PFSK-1 (cell line): Measurements from ENCODE around the gene SINHCAF.

Experiments used
- SIN3A ChIP-seq: IDR thresholded peaks from 2 replicates; pipeline ENCODE4 v1.6.1; 2012; ENCODE audit warnings: mild to moderate bottlenecking, low read length, moderate library complexity, borderline replicate concordance; ENCODE audit not compliant: insufficient read depth
- TAF1 ChIP-seq: IDR thresholded peaks from 2 replicates; pipeline ENCODE4 v1.6.1; 2012; ENCODE audit warnings: low read length, control low read depth, borderline replicate concordance; ENCODE audit not compliant: insufficient read depth
- TF ChIP-seq, protein P1 (sequence below), 2 experiments: IDR thresholded peaks; 2 replicates each; pipeline versions ENCODE4 v1.6.1 to v1.8.0; 2011 to 2012; ENCODE audit warnings: low read depth in 2 of 2, low read length in 2 of 2, control low read depth in 1 of 2, inconsistent platforms in 1 of 2, mild to moderate bottlenecking in 1 of 2, moderate library complexity in 1 of 2; ENCODE audit not compliant: insufficient read depth in 1 of 2

DNA sequence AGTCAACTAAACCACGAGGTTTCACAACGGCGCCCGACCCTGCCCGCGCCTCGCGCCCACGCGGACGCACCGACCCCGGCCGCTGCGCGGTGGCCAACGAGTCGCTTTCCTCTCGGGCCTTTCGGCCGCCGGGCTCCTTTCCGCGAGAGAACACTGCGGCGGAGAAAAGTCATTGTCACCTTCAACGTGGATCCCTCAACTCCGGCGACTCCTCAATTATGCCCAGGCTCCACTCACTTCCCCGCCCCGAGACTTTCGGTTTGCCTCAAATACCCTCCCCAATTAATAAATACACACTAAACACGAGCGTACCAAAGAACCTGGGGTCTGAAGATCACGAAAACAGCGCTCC is 450 bp downstream of the SINHCAF start:
- TF ChIP-seq TAF1 (no peak), SIN3A (no peak)
- TF ChIP-seq, protein P1, sequence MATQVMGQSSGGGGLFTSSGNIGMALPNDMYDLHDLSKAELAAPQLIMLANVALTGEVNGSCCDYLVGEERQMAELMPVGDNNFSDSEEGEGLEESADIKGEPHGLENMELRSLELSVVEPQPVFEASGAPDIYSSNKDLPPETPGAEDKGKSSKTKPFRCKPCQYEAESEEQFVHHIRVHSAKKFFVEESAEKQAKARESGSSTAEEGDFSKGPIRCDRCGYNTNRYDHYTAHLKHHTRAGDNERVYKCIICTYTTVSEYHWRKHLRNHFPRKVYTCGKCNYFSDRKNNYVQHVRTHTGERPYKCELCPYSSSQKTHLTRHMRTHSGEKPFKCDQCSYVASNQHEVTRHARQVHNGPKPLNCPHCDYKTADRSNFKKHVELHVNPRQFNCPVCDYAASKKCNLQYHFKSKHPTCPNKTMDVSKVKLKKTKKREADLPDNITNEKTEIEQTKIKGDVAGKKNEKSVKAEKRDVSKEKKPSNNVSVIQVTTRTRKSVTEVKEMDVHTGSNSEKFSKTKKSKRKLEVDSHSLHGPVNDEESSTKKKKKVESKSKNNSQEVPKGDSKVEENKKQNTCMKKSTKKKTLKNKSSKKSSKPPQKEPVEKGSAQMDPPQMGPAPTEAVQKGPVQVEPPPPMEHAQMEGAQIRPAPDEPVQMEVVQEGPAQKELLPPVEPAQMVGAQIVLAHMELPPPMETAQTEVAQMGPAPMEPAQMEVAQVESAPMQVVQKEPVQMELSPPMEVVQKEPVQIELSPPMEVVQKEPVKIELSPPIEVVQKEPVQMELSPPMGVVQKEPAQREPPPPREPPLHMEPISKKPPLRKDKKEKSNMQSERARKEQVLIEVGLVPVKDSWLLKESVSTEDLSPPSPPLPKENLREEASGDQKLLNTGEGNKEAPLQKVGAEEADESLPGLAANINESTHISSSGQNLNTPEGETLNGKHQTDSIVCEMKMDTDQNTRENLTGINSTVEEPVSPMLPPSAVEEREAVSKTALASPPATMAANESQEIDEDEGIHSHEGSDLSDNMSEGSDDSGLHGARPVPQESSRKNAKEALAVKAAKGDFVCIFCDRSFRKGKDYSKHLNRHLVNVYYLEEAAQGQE (IDR thresholded peaks at IDR 0.05; ENCODE audit: insufficient read depth in 1 of 2, low read depth in 2 of 2, low read length in 2 of 2): no peak
